ENCODE measurements around the gene ASB15. TPM values are rescaled to one million over a fixed set of nuclear protein-coding genes. Genes with fewer than 3 reads are reported as not detected.

ASB15 gene
- total RNA-seq, 3 donors from 2014 or later (not counting 1 experiment from before 2014, with no cell fraction given), result not detected

GRCh38 chr7:123674399-123675180 is 73.0 kb downstream of the ASB15 start:
- H3K27ac Mint-ChIP-seq, result no peak overlapping the region
- no peaks in the 10 kb centered on the region for H3K4me1 ChIP-seq (ENCODE audit: control insufficient read depth, insufficient read depth, low read length)
- no peak overlapping the region for H3K4me3 ChIP-seq (ENCODE audit: low read length)
- ATAC-seq (no peak), DNase-seq (no peak)
- H3K36me3 Mint-ChIP-seq, result no peaks in the 10 kb centered on the region
- no peaks in the 10 kb centered on the region for H3K4me1 Mint-ChIP-seq
- H3K27ac ChIP-seq (ENCODE audit: low read length), result no peak overlapping the region
- no peaks in the 10 kb centered on the region for H3K36me3 ChIP-seq (ENCODE audit: control insufficient read depth, insufficient read depth, low read length)
- no peaks in the 10 kb centered on the region for H3K9me3 ChIP-seq (ENCODE audit: control insufficient read depth, insufficient read depth, low read length)
- no peaks in the 10 kb centered on the region for H3K27me3 ChIP-seq (ENCODE audit: control insufficient read depth, insufficient read depth, low read length)
- H3K4me3 Mint-ChIP-seq, result no peak overlapping the region
- no peaks in the 10 kb centered on the region for H3K27me3 Mint-ChIP-seq (ENCODE audit: low read depth in 2 of 2)
- intact Hi-C loops (cut with micrococcal nuclease), result no loop called here
- no peaks in the 10 kb centered on the region for H3K9me3 Mint-ChIP-seq
- 90% methylated on average over 2 of the region's 2 CpGs for WGBS (ENCODE audit: insufficient coverage)
- TF ChIP-seq, protein P1, sequence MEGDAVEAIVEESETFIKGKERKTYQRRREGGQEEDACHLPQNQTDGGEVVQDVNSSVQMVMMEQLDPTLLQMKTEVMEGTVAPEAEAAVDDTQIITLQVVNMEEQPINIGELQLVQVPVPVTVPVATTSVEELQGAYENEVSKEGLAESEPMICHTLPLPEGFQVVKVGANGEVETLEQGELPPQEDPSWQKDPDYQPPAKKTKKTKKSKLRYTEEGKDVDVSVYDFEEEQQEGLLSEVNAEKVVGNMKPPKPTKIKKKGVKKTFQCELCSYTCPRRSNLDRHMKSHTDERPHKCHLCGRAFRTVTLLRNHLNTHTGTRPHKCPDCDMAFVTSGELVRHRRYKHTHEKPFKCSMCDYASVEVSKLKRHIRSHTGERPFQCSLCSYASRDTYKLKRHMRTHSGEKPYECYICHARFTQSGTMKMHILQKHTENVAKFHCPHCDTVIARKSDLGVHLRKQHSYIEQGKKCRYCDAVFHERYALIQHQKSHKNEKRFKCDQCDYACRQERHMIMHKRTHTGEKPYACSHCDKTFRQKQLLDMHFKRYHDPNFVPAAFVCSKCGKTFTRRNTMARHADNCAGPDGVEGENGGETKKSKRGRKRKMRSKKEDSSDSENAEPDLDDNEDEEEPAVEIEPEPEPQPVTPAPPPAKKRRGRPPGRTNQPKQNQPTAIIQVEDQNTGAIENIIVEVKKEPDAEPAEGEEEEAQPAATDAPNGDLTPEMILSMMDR (IDR thresholded peaks at IDR 0.05), result no peak

- no peak overlapping the region for H3K27ac Mint-ChIP-seq
- TF ChIP-seq, protein P1 (IDR thresholded peaks at IDR 0.05), result no peak
- H3K27ac ChIP-seq (ENCODE audit: low read length), result no peak overlapping the region
- H3K4me1 ChIP-seq (ENCODE audit: control insufficient read depth, insufficient read depth, low read length), result no peaks in the 10 kb centered on the region
- H3K4me3 Mint-ChIP-seq, result no peak overlapping the region
- no peaks in the 10 kb centered on the region for H3K27me3 ChIP-seq (ENCODE audit: control insufficient read depth, insufficient read depth, low read length)
- H3K27me3 Mint-ChIP-seq (ENCODE audit: low read depth in 2 of 2), result no peaks in the 10 kb centered on the region
- H3K36me3 Mint-ChIP-seq, result no peaks in the 10 kb centered on the region
- intact Hi-C loops (cut with micrococcal nuclease), result no loop called here
- H3K36me3 ChIP-seq (ENCODE audit: control insufficient read depth, insufficient read depth, low read length), result no peaks in the 10 kb centered on the region
- no peaks in the 10 kb centered on the region for H3K9me3 ChIP-seq (ENCODE audit: control insufficient read depth, insufficient read depth, low read length)
- no peak for DNase-seq
- H3K4me1 Mint-ChIP-seq, result no peaks in the 10 kb centered on the region
- H3K9me3 Mint-ChIP-seq, result no peaks in the 10 kb centered on the region
- no peak overlapping the region for H3K4me3 ChIP-seq (ENCODE audit: low read length)
- no peak for ATAC-seq
Measured at GRCh38 chr7:123675181-123675473, 73.5 kb downstream of the ASB15 start.

DNA sequence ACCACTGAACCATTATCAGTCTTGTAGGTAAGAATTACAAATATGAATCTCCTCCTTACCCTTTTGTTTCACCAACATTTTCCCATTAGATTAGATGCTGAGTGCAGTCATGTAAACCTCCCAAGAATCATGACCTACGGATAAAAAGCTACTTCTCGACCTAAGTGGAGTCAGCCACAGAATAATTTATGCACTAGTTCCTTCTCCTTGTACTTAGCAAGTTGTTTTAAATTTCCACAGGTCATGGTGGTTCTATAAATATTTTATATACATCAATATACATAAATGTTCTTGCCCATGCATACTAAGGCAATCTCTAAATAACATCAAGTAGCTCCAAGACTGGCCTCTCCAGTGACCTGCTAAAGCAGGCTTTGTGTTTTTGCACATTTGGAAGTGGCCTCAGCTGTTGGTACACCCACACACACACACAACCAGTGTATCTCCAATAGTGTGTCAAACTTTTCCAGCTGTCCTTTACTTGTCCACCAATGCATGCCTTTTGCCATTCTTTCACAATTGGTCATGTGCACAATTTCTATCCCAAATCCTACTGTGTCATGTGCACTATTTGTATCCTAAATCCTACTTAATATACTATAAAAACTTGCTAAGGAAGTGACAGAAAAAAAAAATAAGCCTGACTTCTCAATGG is 75.6 kb downstream of the ASB15 start:
- H3K4me1 ChIP-seq (ENCODE audit: control insufficient read depth, insufficient read depth, low read length), result no peaks in the 10 kb centered on the region
- ATAC-seq, result no peak
- intact Hi-C loops (cut with micrococcal nuclease), result no loop called here
- Mint-ChIP-seq H3K9me3 (no peaks in the 10 kb centered on the region), H3K27ac (no peak overlapping the region), H3K4me3 (no peak overlapping the region), H3K36me3 (no peaks in the 10 kb centered on the region), H3K4me1 (no peaks in the 10 kb centered on the region), H3K27me3 (ENCODE audit: low read depth in 2 of 2) (no peaks in the 10 kb centered on the region)
- H3K36me3 ChIP-seq (ENCODE audit: control insufficient read depth, insufficient read depth, low read length), result peaks cover 9% of the 10 kb centered on the region
- TF ChIP-seq, protein P1 (IDR thresholded peaks at IDR 0.05), result no peak
- no peaks in the 10 kb centered on the region for H3K9me3 ChIP-seq (ENCODE audit: control insufficient read depth, insufficient read depth, low read length)
- no peak for DNase-seq
- no peak overlapping the region for H3K27ac ChIP-seq (ENCODE audit: low read length)
- no peaks in the 10 kb centered on the region for H3K27me3 ChIP-seq (ENCODE audit: control insufficient read depth, insufficient read depth, low read length)
- no peak overlapping the region for H3K4me3 ChIP-seq (ENCODE audit: low read length)
- 90% methylated on average over 2 of the region's 2 CpGs for WGBS (ENCODE audit: insufficient coverage)
